GM12892 (cell line): ENCODE results near the gene MLXIP.

Source experiments
- POLR2A ChIP-seq: IDR thresholded peaks from 2 replicates; pipeline ENCODE4 v1.6.1; 2011; ENCODE audit warnings: low read depth, low read length, control low read depth
- POLR2AphosphoS5 ChIP-seq: IDR thresholded peaks from 2 replicates; pipeline ENCODE4 v1.6.1; 2011; ENCODE audit warnings: low read depth, low read length, control low read depth

DNA sequence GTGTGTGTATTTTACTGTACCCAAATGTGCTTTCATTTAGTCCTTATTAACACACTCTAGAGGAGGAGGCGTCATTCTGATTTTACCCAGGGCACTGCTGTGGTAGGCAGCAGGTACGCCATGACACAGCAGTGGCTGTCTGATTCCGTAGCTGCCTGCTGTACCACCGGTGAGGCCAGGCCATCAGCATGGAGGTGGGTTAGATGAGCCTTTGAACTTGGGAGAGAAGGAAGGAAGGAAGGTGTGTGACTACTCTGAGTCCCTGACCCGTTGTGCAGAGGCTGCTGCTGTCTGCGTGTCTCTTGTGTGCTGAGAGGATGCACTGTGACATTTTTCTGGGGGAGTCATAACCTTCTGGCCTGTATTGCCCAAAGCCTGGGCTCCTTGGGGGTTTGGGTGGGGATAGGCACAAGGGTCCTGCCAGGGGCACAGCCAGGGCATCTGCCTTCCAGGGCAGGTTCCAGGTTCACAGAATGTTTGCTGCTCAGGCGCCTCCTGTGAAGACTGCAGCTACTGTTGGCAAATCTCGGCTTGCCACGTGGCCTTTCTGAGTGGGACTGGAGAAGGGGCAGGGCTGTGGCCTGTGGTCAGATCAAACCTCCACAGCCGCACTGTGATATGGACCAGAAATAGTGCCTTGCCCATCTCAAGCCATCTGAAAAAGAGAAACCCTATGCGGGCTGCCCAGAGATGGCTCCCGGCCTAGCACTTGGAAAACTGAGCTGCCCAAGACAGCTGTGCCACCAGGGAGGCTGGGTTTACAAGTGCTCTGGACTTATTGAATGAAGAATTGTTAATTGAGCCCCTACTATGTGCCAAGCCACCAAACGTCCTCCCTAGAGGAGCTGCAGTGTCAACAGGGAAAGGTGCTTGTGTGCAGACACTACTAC, 47.1 kb downstream of the MLXIP start:
- TF ChIP-seq POLR2A (no peak), POLR2AphosphoS5 (no peak)
